Adipocyte (in vitro differentiated cells): ENCODE data around the gene HMG20B.
A peak's percentile ranks its signal among the peaks of the same experiment; 100 is the strongest.

Source experiments
- DNase-seq: peaks from one replicate; pipeline ENCODE4 v3.0.0-alpha.2; 2015; ENCODE audit warnings: low read depth
- H3K27me3 ChIP-seq: replicated peaks from 2 replicates; pipeline ENCODE4 v1.7.0; 2013; ENCODE audit warnings: mild to moderate bottlenecking, low read length, moderate library complexity; ENCODE audit not compliant: control insufficient read depth, insufficient read depth
- H3K36me3 ChIP-seq: 2 replicates; pipeline ENCODE4 v1.7.0; 2013; ENCODE audit warnings: low read length, mild to moderate bottlenecking, moderate library complexity; ENCODE audit not compliant: control insufficient read depth, insufficient read depth, severe bottlenecking
- H3K4me1 ChIP-seq: 2 replicates; pipeline ENCODE4 v1.7.0; 2013; ENCODE audit warnings: mild to moderate bottlenecking, low read length, moderate library complexity; ENCODE audit not compliant: control insufficient read depth, insufficient read depth
- H3K4me3 ChIP-seq: 2 replicates; pipeline ENCODE4 v1.7.0; 2013; ENCODE audit warnings: mild to moderate bottlenecking, low read length, moderate library complexity
- H3K9ac ChIP-seq: 2 replicates; pipeline ENCODE4 v1.7.0; 2013; ENCODE audit warnings: mild to moderate bottlenecking, low read length, moderate library complexity
- H3K9me3 ChIP-seq: 2 replicates; pipeline ENCODE4 v1.7.0; 2013; ENCODE audit warnings: mild to moderate bottlenecking, low read length, moderate library complexity; ENCODE audit not compliant: control insufficient read depth

The HMG20B gene

GRCh38 chr19:3612901-3613741 lies 40.4 kb downstream of the HMG20B start:
- peaks cover under 1% of the 10 kb centered on the region for H3K4me1 ChIP-seq
- peaks cover 12% of the 10 kb centered on the region for H3K36me3 ChIP-seq
- no peak overlapping the region for H3K9ac ChIP-seq
- H3K27me3 ChIP-seq = no peaks in the 10 kb centered on the region
- H3K4me3 ChIP-seq = no peak overlapping the region
- DNase-seq = no peak
- H3K9me3 ChIP-seq = no peaks in the 10 kb centered on the region

- Histone ChIP-seq H3K4me1 (peaks cover 4% of the 10 kb centered on the region), H3K36me3 (peaks cover 12% of the 10 kb centered on the region), H3K4me3 (no peak overlapping the region), H3K9me3 (no peaks in the 10 kb centered on the region), H3K9ac (no peak overlapping the region), H3K27me3 (no peaks in the 10 kb centered on the region)
- no peak for DNase-seq
Observed at GRCh38 chr19:3613818-3614661, 41.3 kb downstream of the HMG20B start.

- Histone ChIP-seq H3K9ac (no peak overlapping the region), H3K4me3 (no peak overlapping the region), H3K36me3 (peaks cover 12% of the 10 kb centered on the region), H3K27me3 (no peaks in the 10 kb centered on the region), H3K9me3 (no peaks in the 10 kb centered on the region), H3K4me1 (peaks cover 4% of the 10 kb centered on the region)
- DNase-seq = no peak
Observed at GRCh38 chr19:3614858-3615505, 42.2 kb downstream of the HMG20B start.

GRCh38 chr19:3615524-3616135 lies 42.9 kb downstream of the HMG20B start:
- no peak for DNase-seq
- H3K9me3 ChIP-seq = no peaks in the 10 kb centered on the region
- H3K36me3 ChIP-seq = peaks cover 12% of the 10 kb centered on the region
- H3K4me3 ChIP-seq = no peak overlapping the region
- peaks cover 4% of the 10 kb centered on the region for H3K4me1 ChIP-seq
- H3K9ac ChIP-seq = no peak overlapping the region
- no peaks in the 10 kb centered on the region for H3K27me3 ChIP-seq

- DNase-seq = no peak
- H3K27me3 ChIP-seq = no peaks in the 10 kb centered on the region
- no peak overlapping the region for H3K9ac ChIP-seq
- peaks cover 4% of the 10 kb centered on the region for H3K36me3 ChIP-seq
- H3K4me1 ChIP-seq = peaks cover 4% of the 10 kb centered on the region
- no peak overlapping the region for H3K4me3 ChIP-seq
- no peaks in the 10 kb centered on the region for H3K9me3 ChIP-seq
Observed at GRCh38 chr19:3617463-3617862, 44.7 kb downstream of the HMG20B start.

GRCh38 chr19:3618144-3618810 lies 45.5 kb downstream of the HMG20B start:
- Histone ChIP-seq H3K4me1 (peaks cover 4% of the 10 kb centered on the region), H3K9me3 (no peaks in the 10 kb centered on the region), H3K36me3 (peaks cover 8% of the 10 kb centered on the region), H3K9ac (peak overlapping the region; percentile 78), H3K27me3 (no peaks in the 10 kb centered on the region), H3K4me3 (peak overlapping the region; percentile 62)
- DNase-seq = peak; percentile 77

- Histone ChIP-seq H3K4me1 (peaks cover 4% of the 10 kb centered on the region), H3K4me3 (no peak overlapping the region), H3K9ac (no peak overlapping the region), H3K27me3 (no peaks in the 10 kb centered on the region), H3K36me3 (peaks cover 11% of the 10 kb centered on the region), H3K9me3 (no peaks in the 10 kb centered on the region)
- no peak for DNase-seq
Observed at GRCh38 chr19:3618811-3619630, 46.3 kb downstream of the HMG20B start.

GRCh38 chr19:3619631-3620012 lies 46.9 kb downstream of the HMG20B start:
- no peak overlapping the region for H3K4me3 ChIP-seq
- H3K4me1 ChIP-seq = peaks cover 4% of the 10 kb centered on the region
- peaks cover 11% of the 10 kb centered on the region for H3K36me3 ChIP-seq
- no peak overlapping the region for H3K9ac ChIP-seq
- H3K9me3 ChIP-seq = no peaks in the 10 kb centered on the region
- DNase-seq = no peak
- no peaks in the 10 kb centered on the region for H3K27me3 ChIP-seq

- peaks cover 11% of the 10 kb centered on the region for H3K36me3 ChIP-seq
- DNase-seq = no peak
- H3K4me3 ChIP-seq = no peak overlapping the region
- H3K27me3 ChIP-seq = no peaks in the 10 kb centered on the region
- no peak overlapping the region for H3K9ac ChIP-seq
- no peaks in the 10 kb centered on the region for H3K9me3 ChIP-seq
- peaks cover 8% of the 10 kb centered on the region for H3K4me1 ChIP-seq
Observed at GRCh38 chr19:3620145-3620816, 47.5 kb downstream of the HMG20B start.
